Activated CD4-positive, alpha-beta T cell treated with anti-CD3 and anti-CD28 coated beads, Interleukin-2, amount 50 U/mL, for 24 hours (primary cell): Measurements from ENCODE around the gene LMNTD2.

Source experiments
- DNase-seq, 2 donors: peaks; one replicate each; pipeline ENCODE4 v3.0.0-alpha.2; 2020; ENCODE audit warnings: low read depth in 1 of 2, low spot score in 1 of 2

Gene LMNTD2

DNA sequence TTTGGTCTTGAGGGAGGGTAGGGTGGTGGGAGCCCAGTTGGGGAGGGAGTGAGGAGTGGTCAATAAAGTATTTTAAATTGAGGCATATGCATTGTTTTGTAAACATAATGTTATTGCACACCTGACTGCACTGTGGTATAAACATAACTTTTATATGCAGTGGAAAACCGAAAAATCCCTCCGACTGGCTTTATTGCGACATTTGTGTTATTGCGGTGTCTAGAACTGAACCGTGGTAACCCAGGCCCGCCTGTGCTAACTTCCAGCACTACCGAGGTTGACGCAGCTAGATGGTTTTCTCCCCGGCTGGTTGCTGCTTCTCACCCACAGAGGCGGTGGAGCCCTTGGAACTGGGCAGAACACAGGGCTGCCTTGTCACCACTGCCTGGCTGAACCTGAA, 45.9 kb downstream of the LMNTD2 start:
- no peak for DNase-seq

DNA sequence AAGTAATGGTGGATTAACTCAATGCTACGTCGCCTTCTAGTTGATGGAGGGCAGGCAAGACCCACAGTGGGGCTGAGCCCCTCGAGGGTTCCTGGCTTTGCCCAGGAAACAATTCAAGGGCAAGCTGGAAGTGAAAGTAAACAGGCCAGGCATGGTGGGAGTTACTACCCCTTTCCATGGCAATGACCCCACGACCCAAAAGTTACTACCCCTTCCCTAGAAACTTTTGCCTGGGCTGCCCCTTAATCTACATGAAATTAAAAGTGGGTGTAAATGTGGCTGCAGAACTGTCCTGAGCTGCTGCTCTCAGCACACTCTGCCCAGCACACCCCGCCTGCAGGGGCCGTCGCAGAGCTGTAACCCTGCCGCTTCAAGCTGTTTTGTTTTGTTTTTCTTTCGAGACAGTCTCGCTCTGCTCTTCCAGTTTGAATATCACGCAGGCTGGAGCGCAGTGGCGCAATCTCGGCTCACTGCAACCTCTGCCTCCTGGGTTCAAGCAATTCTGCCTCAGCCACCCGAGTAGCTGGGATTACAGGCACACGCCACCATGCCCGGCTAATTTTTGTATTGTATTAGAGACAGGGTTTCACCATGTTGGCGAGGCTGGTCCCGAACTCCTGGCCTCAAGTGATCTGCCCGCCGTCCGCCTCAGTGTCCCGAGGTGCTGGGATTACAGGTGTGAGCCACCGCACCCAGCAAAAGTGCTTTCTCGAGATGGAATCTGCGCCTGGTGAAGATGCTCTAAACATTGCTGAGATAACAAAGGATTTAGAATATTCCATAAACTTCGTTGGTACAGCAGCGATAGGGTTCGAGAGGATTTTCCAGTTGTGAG, 47.6 kb downstream of the LMNTD2 start:
- no peak for DNase-seq

DNA sequence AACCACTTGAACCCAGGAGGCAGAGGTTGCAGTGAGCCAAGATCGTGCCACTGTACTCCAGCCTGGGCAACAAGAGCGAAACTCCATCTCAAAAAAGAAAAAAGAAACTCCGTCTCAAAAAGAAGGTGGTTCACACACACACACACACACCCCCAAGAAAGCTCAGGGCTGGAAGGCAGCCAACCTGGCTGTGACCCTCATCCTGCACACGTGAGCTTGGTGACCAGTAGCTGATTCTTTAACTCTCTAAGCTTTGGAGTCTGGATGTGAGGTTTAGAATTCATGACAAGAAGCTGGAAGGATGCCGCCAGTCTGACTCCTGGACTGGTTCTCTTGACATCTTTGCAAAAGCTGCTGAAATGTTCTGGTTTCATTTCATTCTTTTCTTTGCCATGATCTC, 51.6 kb downstream of the LMNTD2 start:
- DNase-seq, result no peak

DNA sequence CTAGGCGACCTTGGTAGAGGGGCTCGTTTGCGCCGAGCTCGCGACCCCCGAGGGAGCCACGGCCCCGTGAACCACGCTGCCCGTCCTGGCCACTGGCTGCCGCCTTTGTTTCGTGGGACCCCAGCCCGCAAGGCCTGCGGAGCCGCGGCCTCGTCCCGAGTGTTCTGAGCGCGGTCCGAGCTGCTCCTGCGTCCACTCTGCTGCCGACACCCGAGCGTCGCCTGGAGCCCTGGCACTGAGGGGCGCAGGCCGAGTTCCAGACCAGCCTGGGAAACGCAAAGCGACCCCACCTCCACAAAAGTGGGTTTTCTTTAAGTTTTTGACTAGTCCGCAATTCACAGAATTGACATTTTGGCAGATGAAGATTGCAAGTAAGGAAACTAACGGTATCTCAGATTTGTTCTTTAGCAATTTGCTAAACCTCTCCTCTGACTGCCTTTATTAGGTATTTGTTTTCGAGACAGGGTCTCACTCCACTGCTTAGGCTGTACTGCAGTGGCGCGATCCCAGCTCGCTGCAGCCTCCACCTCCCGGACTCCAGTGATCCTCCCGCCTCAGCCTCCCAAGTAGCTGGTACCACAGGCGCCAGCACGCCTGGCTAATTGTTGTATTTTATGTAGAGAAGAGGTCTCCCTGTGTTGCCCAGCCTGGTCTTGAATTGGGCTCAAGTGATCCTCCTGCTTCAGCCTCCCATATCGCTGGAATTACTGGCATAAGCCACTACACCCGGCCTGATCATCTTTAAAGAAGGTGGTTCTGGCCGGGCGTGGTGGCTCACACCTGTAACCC, 52.6 kb downstream of the LMNTD2 start:
- no peak for DNase-seq

DNA sequence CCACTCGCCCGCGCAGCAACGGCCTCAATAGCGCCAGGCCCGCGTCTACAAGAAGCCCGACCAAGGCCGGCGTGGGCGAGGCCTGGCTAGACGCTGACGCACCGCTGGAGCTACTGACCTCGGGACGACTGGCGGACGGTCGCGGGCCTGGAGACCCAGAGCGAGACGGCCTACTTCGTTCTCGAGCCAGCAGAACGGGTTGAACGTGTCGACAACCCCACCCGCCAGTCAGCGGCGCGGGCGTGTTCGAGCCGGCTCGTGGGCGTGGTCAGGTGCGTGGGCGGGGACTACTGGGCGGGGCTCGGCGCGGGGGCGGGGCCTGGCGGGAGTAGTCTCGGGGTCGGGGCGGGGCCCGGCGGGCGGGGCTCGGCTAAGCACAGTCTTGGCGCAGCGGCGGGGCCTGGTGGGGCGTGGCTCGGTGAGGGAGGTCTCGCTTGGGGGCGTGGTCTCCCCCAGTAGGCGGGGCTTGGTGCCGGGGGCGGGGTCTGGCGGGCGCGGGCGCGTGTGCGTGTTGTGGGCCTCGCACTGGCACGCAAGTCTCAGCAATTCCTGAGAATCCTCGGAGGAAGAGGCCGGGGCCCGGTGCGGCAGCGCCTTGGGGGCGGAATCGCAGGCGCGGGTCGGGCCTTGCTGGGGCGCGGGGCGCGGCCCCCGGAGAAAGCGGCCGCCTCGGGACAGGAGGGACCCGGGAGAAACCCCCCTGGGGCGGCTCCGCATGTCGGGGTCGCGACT, 53.4 kb downstream of the LMNTD2 start, which contains the start of gene RNH1:
Gene RNH1 (minus strand): TSS at position 248 of the 732 bp plus-strand sequence. CDS start 5,080 bp downstream, outside the sequence.
- DNase-seq, result peak; percentile 99 to 100

DNA sequence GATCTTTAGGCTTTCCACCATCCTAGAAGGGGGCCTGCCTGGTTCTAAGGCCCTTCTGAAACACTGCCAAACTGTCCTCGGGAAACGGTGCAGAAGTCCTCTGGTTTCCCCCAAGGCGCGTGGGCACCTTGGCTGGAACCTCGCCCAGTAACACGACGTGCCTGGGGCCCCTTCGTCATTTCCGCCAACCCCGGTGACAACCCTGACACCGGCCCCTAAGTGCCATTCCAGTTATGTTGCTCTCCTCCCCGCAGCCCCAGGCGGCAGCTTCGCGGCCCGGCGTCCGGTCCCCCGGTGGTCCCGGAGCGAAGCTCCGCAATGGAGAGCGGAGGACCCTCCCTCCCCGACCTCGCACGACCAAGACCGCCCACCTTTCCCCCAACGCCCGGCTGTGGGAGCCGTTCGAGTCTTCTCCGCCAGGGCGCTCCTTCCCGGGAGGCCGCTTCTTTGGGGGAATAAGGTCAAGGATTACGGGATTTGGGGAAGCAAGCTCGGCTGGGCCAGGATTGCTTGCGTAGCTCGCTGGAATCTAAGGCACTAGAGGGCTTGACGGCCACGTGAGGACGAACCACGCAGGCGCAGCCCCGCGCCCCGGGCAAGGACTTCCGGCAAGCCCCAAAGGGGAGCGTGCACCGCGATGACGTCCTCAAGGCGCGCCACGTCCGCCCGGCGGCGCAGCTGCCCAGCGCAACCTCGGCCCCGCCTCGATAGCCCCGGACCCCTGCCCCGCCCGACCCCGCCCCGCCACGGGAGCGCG, 54.1 kb downstream of the LMNTD2 start:
- DNase-seq, result peak; percentile 94 to 97

DNA sequence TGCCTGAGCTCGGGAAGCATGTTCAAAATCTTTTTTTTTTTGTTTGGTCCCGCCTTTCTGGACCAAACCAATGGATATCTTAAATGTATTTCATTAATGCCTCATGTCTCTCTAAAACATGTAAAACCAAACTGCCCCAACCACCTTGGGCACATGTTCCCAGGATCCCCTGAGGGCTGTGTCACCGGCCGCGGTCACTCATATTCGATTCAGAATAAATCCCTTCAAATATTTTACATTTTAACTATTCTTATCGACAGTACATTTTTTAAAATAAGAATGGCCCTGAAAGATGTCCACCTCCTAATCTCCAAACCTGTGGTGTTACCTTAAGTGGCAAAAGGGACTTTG, 55.6 kb downstream of the LMNTD2 start:
- no peak for DNase-seq
